Naive thymus-derived CD8-positive, alpha-beta T cell (primary cell): ENCODE results near the gene DUT. TPM values are rescaled to one million over a fixed set of nuclear protein-coding genes. Genes with fewer than 3 reads are reported as not detected.

Source experiments
- ATAC-seq, 2 donors: fragments of 150-1000 bp; cut with Tn5 transposase in 1 of 2; sonication (Bioruptor Pico), chemical (Tn5 transposase) in 1 of 2; 1 replicate in 1 of 2; 2 replicates in 1 of 2; pipeline ENCODE4 v1.10.0; 2021; ENCODE audit warnings: mild to moderate bottlenecking in 2 of 2, moderate library complexity in 2 of 2
- POLR2A ChIA-PET: fragments of 350-600 bp; sonication (Branson Sonifier 250); formaldehyde crosslinking; loops from one replicate; lab custom pipeline; 2021; ENCODE audit warnings: antibody characterized with exemption; lab: Charles Lee
- DNase-seq, 10 donors: peaks; one replicate each; pipeline versions ENCODE4 v3.0.0 to v3.0.0-alpha.2; 2020 to 2022
- H3K27ac Mint-ChIP-seq, 10 donors: one replicate each; pipeline ENCODE4 v1.8.0; 2020 to 2022; ENCODE audit warnings: mild to moderate bottlenecking in 10 of 10, mixed read lengths in 10 of 10, moderate library complexity in 4 of 10, inconsistent platforms in 1 of 10
- H3K27me3 Mint-ChIP-seq, 5 donors: one replicate each; pipeline ENCODE4 v1.8.0; 2021 to 2022; ENCODE audit warnings: mixed read lengths in 5 of 5
- H3K36me3 Mint-ChIP-seq, 3 donors: one replicate each; pipeline ENCODE4 v1.8.0; 2020 to 2022; ENCODE audit warnings: mixed read lengths in 3 of 3, mild to moderate bottlenecking in 2 of 3, inconsistent platforms in 1 of 3
- H3K4me1 Mint-ChIP-seq, 4 donors: one replicate each; pipeline ENCODE4 v1.8.0; 2021 to 2022; ENCODE audit warnings: mixed read lengths in 4 of 4
- H3K4me3 Mint-ChIP-seq, 10 donors: one replicate each; pipeline ENCODE4 v1.8.0; 2020 to 2022; ENCODE audit warnings: mild to moderate bottlenecking in 10 of 10, mixed read lengths in 10 of 10, moderate library complexity in 6 of 10, inconsistent platforms in 1 of 10
- H3K9me3 Mint-ChIP-seq, 9 donors: one replicate each; pipeline ENCODE4 v1.8.0; 2020 to 2022; ENCODE audit warnings: mixed read lengths in 9 of 9, mild to moderate bottlenecking in 3 of 9, inconsistent platforms in 1 of 9, moderate library complexity in 1 of 9
- polyA plus RNA-seq, 3 donors: library from polyadenylated mRNA; unstranded; fragments of 300-500 nt; fragmentation: Illumina TruSeq; gene quantifications; one replicate each; pipeline ENCODE4 v1.2.3, GENCODE V29; 2021
- total RNA-seq, 8 experiments: library from RNA in 2 of 8; stranded (reverse) in 2 of 8; gene quantifications; one replicate each; pipeline ENCODE4 v1.2.3 and lab custom pipeline; 2021 to 2026

The DUT gene
- total and polyA plus RNA-seq, 5 experiments from 2014 or later: 108 to 141 (median 113) TPM

DNA sequence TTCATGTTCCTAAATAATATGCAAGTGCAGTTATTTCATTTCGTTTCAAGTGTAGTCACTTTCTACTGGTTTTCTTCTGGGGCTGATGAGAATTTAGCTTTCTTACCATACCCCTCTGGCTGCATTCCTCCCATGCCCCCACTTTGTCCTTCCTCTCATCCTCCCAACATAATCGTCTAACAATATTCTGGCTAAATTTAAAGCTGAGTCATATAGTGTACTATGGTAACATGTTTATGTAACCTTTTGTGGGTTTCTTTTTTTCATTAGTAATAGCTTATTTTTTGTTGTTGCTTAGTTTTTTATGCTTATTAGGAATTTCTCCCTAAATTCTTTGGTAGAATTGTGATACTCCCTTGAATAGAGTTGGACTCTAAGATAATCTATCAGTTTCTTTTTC lies 30.5 kb downstream of the DUT start:
- ATAC-seq (no peak), DNase-seq (no peak)
- POLR2A ChIA-PET: interaction anchor here (0.7 kb wide), 1 partner anchor 25 kb away, joined by 4 read pairs; no protein-coding TSS in a partner anchor
- Mint-ChIP-seq H3K4me1 (peaks cover 2 to 6% (median 4%) of the 10 kb centered on the region in 4 donors), H3K27ac (no peak overlapping the region), H3K4me3 (no peak overlapping the region), H3K9me3 (no peaks in the 10 kb centered on the region), H3K36me3 (no peaks in the 10 kb centered on the region), H3K27me3 (peaks cover 0 to 7% (median 2%) of the 10 kb centered on the region in 5 donors)

DNA sequence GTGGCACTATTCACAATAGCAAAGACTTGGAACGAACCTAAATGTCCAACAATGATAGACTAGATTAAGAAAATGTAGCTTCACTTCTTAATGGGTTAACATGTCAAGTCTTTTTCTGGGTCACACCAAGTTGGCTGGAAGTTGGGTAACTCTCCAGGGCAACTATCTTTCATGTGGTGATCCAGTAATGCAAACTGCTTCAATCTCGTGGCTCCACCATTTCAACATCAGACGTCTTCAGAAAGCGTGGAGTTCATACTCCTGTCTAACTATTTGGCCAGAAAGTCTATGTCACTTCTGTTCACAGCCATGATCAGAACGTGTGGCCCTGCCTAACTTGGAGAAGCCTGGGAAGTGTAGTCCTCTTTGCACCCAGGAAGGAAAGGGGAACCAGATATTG lies 32.2 kb downstream of the DUT start:
- Mint-ChIP-seq H3K27ac (no peak overlapping the region), H3K4me3 (no peak overlapping the region), H3K4me1 (peaks cover 2 to 4% (median 4%) of the 10 kb centered on the region in 4 donors), H3K36me3 (no peaks in the 10 kb centered on the region), H3K27me3 (peaks cover 0 to 10% (median 8%) of the 10 kb centered on the region in 5 donors), H3K9me3 (no peaks in the 10 kb centered on the region)
- DNase-seq: no peak
- POLR2A ChIA-PET: no interaction called here
- no peak for ATAC-seq

DNA sequence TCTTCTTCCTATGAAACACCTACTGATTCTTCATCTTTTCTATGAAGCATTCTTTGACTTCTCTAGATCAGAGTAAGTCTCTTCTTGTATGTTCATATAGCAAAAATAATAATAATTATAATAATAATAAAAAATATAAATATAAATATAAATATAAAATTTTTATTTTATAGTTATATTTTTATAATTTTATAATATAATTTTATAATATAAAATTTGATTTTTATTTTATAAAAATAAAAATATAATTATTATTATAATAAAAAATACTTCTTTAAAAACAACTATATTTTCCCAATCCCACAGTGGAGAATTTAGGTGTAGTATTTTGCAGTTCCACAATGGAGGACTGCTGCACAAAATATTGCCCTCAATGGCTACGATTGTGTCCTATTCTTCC lies 34.3 kb downstream of the DUT start:
- Mint-ChIP-seq H3K27ac (no peak overlapping the region), H3K4me1 (peaks cover 0 to 1% (median 0%) of the 10 kb centered on the region in 4 donors), H3K9me3 (no peaks in the 10 kb centered on the region), H3K36me3 (no peaks in the 10 kb centered on the region), H3K4me3 (no peak overlapping the region), H3K27me3 (peaks cover 12 to 17% (median 15%) of the 10 kb centered on the region in 5 donors)
- ATAC-seq: no peak
- no peak for DNase-seq
- POLR2A ChIA-PET: no interaction called here

DNA sequence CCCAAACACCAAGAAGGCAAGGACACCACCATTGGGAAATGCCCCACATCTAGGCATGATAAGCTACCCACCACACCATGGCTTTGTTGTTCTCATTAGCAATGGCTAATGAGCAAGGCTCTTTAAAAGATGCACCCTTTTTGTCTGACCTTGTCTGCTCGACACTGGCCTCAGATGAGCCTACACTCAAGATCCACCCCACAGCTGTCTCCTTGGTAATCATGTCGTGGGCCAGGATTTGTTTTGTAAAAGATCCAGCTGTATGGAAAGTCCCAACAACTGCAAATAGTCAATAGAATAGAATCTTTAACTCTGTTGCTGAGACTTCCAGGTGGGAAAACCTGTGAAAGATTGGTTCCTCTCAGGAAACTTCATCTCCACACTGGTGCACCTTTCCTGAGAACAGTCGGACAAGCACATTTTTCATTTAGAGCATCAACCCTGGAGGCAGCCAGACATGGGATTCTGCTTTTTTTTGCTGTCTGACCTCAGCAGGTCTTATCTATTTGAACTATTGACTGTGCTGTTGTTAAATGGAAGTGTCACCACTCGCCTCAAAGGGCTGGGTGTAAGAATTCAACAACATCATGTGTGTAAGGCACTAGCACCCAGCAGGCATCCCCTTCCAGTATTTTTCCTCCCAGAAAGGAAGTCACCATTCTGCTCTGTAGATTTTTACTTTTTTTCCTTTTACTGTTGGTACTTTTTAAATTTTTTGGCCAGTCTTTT lies 35.5 kb downstream of the DUT start:
- H3K27me3 Mint-ChIP-seq: peaks cover 12 to 17% (median 15%) of the 10 kb centered on the region in 5 donors
- DNase-seq (no peak), ATAC-seq (no peak)
- no peaks in the 10 kb centered on the region for H3K9me3 Mint-ChIP-seq
- no peak overlapping the region for H3K27ac Mint-ChIP-seq
- POLR2A ChIA-PET: no interaction called here
- peaks cover 0 to 1% (median 0%) of the 10 kb centered on the region in 4 donors for H3K4me1 Mint-ChIP-seq
- H3K4me3 Mint-ChIP-seq: no peak overlapping the region
- no peaks in the 10 kb centered on the region for H3K36me3 Mint-ChIP-seq

DNA sequence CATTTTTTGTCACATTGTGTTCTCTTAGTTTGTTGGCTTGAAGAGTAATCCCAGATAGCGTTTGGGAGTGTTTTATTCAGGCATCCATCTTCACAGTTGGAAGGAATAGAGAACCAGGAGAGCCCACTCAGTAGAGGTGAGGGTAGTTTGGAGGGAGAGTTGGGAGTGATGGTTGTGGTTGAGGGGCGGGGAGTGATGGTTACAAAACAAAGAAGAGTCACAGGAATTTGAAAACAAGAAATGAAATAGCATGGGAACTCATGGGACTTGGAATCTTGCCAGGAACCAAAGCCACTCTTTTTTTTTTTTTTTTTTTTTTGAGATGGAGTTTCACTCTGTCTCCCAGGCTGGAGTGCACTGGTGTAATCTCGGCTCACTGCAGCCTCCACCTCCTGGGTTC lies 36.3 kb downstream of the DUT start:
- DNase-seq (no peak), ATAC-seq (no peak)
- peaks cover 0 to 1% (median 0%) of the 10 kb centered on the region in 4 donors for H3K4me1 Mint-ChIP-seq
- no peaks in the 10 kb centered on the region for H3K9me3 Mint-ChIP-seq
- no peak overlapping the region for H3K4me3 Mint-ChIP-seq
- POLR2A ChIA-PET: no interaction called here
- H3K27ac Mint-ChIP-seq: no peak overlapping the region
- H3K27me3 Mint-ChIP-seq: peaks cover 12 to 17% (median 15%) of the 10 kb centered on the region in 5 donors
- H3K36me3 Mint-ChIP-seq: no peaks in the 10 kb centered on the region

DNA sequence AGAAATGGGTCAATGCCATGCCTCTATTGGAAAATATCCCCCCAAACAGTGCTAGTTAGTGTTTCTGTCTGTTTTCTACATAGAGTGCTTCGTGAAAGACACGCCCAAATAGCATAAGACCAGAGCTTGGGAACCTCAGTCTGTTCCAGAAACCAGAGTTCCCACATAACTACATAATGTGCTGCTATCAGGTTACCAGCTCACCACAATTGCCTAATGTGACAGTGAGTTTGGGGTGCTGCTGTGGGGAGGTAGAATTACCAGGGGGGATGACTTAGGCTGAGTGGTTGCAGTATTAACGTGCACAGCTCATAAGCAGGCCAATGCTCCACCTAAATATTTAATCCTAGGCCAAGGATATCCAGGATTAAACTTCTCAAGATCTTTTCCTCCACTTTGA lies 39.2 kb downstream of the DUT start:
- Mint-ChIP-seq H3K4me1 (peaks cover 0 to 1% (median 0%) of the 10 kb centered on the region in 4 donors), H3K36me3 (no peaks in the 10 kb centered on the region), H3K9me3 (no peaks in the 10 kb centered on the region), H3K4me3 (no peak overlapping the region), H3K27ac (no peak overlapping the region), H3K27me3 (peaks cover 18 to 32% (median 29%) of the 10 kb centered on the region in 5 donors)
- ATAC-seq (no peak), DNase-seq (no peak)
- POLR2A ChIA-PET: no interaction called here

DNA sequence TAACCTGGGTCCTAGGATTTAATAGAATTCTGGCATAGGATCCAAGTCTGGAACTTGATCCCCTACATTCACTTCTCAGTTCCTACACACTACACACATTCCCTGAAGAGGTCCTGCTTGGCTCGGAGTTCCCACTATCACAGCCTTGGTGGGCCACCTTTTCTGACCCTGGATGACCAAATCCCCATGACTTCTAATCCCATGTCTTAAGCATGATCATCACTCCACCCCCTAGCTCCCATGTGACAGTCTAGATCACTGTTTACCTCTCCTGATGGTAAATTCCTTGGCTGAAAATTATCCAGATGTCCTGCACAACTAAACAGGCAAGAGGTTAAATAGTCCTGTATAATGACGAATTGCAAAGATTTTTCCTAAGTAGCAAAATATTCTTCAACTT lies 40.3 kb downstream of the DUT start:
- POLR2A ChIA-PET: no interaction called here
- no peak for DNase-seq
- Mint-ChIP-seq H3K4me3 (no peak overlapping the region), H3K27ac (no peak overlapping the region), H3K27me3 (peaks cover 20 to 42% (median 34%) of the 10 kb centered on the region in 5 donors), H3K9me3 (peaks cover 0 to 6% (median 0%) of the 10 kb centered on the region in 9 donors), H3K4me1 (no peaks in the 10 kb centered on the region), H3K36me3 (no peaks in the 10 kb centered on the region)
- no peak for ATAC-seq

DNA sequence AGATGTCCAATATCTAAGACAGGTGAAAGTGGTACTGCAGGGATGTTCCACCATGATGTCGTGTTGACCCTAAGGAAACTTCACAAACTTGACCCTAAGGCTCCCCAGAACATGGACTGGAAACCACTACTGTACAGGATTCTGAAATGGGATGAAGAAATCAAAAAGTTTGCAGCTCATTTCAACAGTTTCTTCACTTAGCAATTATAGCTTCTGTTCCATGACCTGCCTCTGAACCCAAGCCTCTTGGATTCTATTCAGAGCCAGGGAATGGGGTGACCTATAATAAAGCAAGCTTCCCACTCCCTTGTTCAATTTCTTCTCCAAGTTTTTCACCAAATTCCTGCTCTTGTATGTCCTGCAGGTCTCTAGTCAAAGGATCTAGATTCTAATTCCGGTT lies 40.7 kb downstream of the DUT start:
- POLR2A ChIA-PET: no interaction called here

DNA sequence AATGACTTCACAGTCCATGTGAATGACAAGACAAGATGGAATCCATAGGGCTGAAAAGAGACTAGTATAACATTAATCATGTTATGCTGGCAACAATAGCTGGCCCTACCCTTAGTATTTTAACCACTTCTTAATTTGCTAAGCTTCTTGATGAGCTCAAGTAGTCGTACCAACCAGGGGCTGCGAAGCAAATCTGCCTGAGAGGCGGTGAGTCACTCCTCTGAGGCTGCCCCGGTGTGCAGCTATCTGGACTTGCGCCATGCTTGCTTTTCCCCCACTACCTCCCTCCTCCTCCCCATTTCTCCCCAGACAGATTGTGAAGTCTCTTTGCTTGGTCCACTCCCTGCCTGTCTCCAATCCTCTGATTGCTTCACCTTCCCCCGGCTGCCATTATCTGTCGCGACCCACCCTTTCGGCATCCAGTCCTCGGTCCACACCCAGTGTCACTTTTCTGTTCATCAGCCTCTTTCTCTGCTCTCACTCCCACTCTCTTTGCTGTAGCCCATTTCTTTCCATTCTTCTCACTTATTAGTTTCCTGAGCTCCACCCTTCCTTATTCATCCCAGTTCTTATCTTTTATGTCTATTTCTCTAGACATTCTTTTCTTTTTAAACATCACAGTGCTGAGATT lies 42.7 kb downstream of the DUT start:
- DNase-seq (no peak), ATAC-seq (no peak)
- H3K4me1 Mint-ChIP-seq: no peaks in the 10 kb centered on the region
- H3K36me3 Mint-ChIP-seq: peaks cover 0 to 4% (median 2%) of the 10 kb centered on the region in 3 donors
- POLR2A ChIA-PET: no interaction called here
- peaks cover 0 to 10% (median 0%) of the 10 kb centered on the region in 9 donors for H3K9me3 Mint-ChIP-seq
- H3K27me3 Mint-ChIP-seq: peaks cover 24 to 50% (median 39%) of the 10 kb centered on the region in 5 donors
- H3K27ac Mint-ChIP-seq: no peak overlapping the region
- no peak overlapping the region for H3K4me3 Mint-ChIP-seq

More for the DNA sequence above, 40.7 kb downstream of the DUT start:
- Mint-ChIP-seq H3K27ac (no peak overlapping the region), H3K4me1 (no peaks in the 10 kb centered on the region), H3K27me3 (peaks cover 20 to 42% (median 34%) of the 10 kb centered on the region in 5 donors), H3K4me3 (no peak overlapping the region), H3K9me3 (peaks cover 0 to 9% (median 0%) of the 10 kb centered on the region in 9 donors), H3K36me3 (no peaks in the 10 kb centered on the region)
- DNase-seq: no peak
- ATAC-seq: no peak

DNA sequence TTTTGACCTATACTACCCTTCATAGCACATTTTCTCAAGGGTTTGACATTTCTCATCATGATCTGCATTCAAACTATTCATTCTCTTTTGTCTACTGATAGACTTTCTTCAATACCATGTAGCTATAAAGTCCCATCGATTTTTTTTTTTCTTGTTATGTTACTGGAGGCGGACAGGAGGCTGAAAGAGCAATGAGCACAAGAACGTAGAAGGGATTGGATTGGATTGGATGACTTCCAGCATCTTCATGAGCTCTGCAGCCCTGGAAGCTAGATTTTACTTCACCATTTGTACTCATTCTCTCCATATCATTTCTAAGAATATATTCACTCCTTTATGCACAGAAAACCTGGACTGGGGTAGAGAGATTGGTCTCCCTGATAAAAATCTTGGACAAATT lies 43.2 kb downstream of the DUT start:
- H3K27me3 Mint-ChIP-seq: peaks cover 21 to 44% (median 36%) of the 10 kb centered on the region in 5 donors
- POLR2A ChIA-PET: no interaction called here
- no peak overlapping the region for H3K4me3 Mint-ChIP-seq
- peaks cover 0 to 4% (median 2%) of the 10 kb centered on the region in 3 donors for H3K36me3 Mint-ChIP-seq
- H3K9me3 Mint-ChIP-seq: peaks cover 0 to 10% (median 0%) of the 10 kb centered on the region in 9 donors
- no peak overlapping the region for H3K27ac Mint-ChIP-seq
- no peaks in the 10 kb centered on the region for H3K4me1 Mint-ChIP-seq
- no peak for ATAC-seq
- no peak for DNase-seq

DNA sequence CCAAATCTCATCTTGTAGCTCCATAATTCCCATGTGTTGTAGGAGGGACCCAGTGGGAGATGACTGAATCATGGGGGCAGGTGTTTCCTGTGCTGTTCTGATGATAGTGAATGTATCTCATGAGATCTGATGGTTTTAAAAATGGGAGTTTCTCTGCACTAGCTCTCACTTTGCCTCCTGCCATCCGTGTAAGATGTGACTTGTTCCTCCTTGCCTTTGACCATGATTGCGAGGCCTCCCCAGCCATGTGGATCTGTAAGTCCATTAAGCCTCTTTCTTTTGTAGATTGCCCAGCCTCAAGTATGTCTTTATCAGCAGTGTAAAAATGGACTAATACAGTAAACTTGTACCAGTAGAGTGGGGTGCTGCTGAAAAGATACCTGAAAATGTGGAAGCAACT lies 44.5 kb downstream of the DUT start:
- no peak for DNase-seq
- Mint-ChIP-seq H3K27ac (no peak overlapping the region), H3K4me3 (peak overlapping the region in 1 of 10 donors; percentile 16), H3K4me1 (no peaks in the 10 kb centered on the region), H3K36me3 (peaks cover 0 to 4% (median 2%) of the 10 kb centered on the region in 3 donors), H3K27me3 (peaks cover 18 to 40% (median 34%) of the 10 kb centered on the region in 5 donors), H3K9me3 (peaks cover 0 to 10% (median 0%) of the 10 kb centered on the region in 9 donors)
- no peak for ATAC-seq
- POLR2A ChIA-PET: no interaction called here

DNA sequence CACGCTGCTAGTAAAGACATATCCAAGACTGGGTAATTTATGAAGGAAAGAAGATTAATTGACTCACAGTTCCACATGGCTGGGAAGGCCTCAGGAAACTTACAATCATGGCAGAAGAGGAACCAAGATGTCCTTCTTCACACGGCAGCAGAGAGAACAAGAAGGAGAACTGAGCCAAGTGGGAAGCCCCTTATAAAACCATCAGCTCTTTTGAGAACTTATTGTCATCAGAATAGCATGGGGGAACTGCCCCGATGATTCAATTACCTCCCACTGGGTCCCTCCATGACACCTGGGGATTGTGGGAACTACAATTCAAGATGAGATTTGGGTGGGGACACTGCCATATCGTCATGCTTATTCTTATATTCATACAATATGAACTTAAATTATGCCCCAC lies 49.0 kb downstream of the DUT start:
- Mint-ChIP-seq H3K4me1 (no peaks in the 10 kb centered on the region), H3K9me3 (peaks cover 0 to 10% (median 0%) of the 10 kb centered on the region in 9 donors), H3K27me3 (peaks cover 9 to 25% (median 19%) of the 10 kb centered on the region in 5 donors), H3K27ac (no peak overlapping the region), H3K36me3 (peaks cover 0 to 4% (median 2%) of the 10 kb centered on the region in 3 donors), H3K4me3 (no peak overlapping the region)
- DNase-seq (no peak), ATAC-seq (no peak)
- POLR2A ChIA-PET: no interaction called here

DNA sequence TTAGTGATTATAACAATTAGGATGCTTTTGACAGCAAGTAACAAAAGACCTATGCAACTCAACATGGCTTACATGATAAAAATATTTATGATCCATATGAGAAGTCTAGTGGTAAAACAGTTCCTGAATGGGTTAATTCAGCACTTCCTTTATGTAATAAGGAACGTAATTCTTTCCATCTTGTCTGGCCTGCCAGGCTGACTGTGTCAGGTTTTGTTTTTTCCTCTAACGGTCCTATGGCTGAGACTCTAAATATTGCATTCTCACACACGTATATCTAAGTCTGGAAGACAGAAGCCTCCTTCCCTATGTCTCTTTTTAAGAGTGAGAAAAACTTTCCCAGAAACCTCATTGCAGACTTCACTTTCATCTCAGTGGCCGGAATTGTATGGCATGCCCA lies 50.6 kb downstream of the DUT start:
- no peak for DNase-seq
- H3K9me3 Mint-ChIP-seq: peaks cover 0 to 9% (median 0%) of the 10 kb centered on the region in 9 donors
- no peaks in the 10 kb centered on the region for H3K4me1 Mint-ChIP-seq
- peaks cover 0 to 4% (median 2%) of the 10 kb centered on the region in 3 donors for H3K36me3 Mint-ChIP-seq
- H3K27me3 Mint-ChIP-seq: peaks cover 5 to 24% (median 10%) of the 10 kb centered on the region in 5 donors
- no peak overlapping the region for H3K27ac Mint-ChIP-seq
- no peak for ATAC-seq
- POLR2A ChIA-PET: no interaction called here
- H3K4me3 Mint-ChIP-seq: no peak overlapping the region
